Measurements from ENCODE around the gene OR13J1.

GRCh38 chr9:35906923-35907699, 36.9 kb upstream of the OR13J1 start:
- TF ChIP-seq CTCF (IDR thresholded peaks at IDR 0.05; ENCODE audit: low read depth, low read length) = no peak
- no peak for TF ChIP-seq EZH2phosphoT487 (IDR thresholded peaks at IDR 0.05; ENCODE audit: low read depth)

Data from OCI-LY3 (cell line).